GM21360 (cell line): ENCODE results near the gene MAMSTR.

Source experiments
- ATAC-seq: cut with Tn5 transposase; IDR thresholded peaks from one replicate; pipeline ENCODE4 v1.9.1; 2021; ENCODE audit warnings: mild to moderate bottlenecking, moderate library complexity; ENCODE audit not compliant: unreplicated experiment

Gene MAMSTR

GRCh38 chr19:48746738-48747575 is 27.4 kb upstream of the MAMSTR start, which contains the start of gene IZUMO1:
Gene IZUMO1, minus strand, starts transcription at chr19:48746909. Its CDS starts 1,050 bp downstream, at chr19:48745859.
- no peak for ATAC-seq

- ATAC-seq = no peak
Observed at GRCh38 chr19:48746110-48746509, 26.6 kb upstream of the MAMSTR start.

- ATAC-seq = no peak
Observed at GRCh38 chr19:48745208-48745995, 25.9 kb upstream of the MAMSTR start.

GRCh38 chr19:48742096-48742495 is 22.6 kb upstream of the MAMSTR start:
- ATAC-seq = no peak

GRCh38 chr19:48741129-48741999 is 21.8 kb upstream of the MAMSTR start:
- ATAC-seq = no peak

- ATAC-seq = no peak
Observed at GRCh38 chr19:48740164-48740972, 20.8 kb upstream of the MAMSTR start, which contains the start of gene RASIP1. Gene RASIP1, minus strand, starts transcription at chr19:48740610. Its CDS starts 328 bp downstream, at chr19:48740282.

- no peak for ATAC-seq
Observed at GRCh38 chr19:48739404-48740163, 20.1 kb upstream of the MAMSTR start.

GRCh38 chr19:48738557-48739403 is 19.3 kb upstream of the MAMSTR start:
- peak; percentile 74 for ATAC-seq

GRCh38 chr19:48737360-48737998 is 18.0 kb upstream of the MAMSTR start:
- ATAC-seq = no peak

GRCh38 chr19:48735031-48735615 is 15.6 kb upstream of the MAMSTR start:
- ATAC-seq = no peak

GRCh38 chr19:48734625-48735024 is 15.1 kb upstream of the MAMSTR start:
- ATAC-seq = no peak

- ATAC-seq = no peak
Observed at GRCh38 chr19:48731452-48731851, 11.9 kb upstream of the MAMSTR start.

GRCh38 chr19:48728911-48729664 is 9.6 kb upstream of the MAMSTR start:
- ATAC-seq = no peak

GRCh38 chr19:48726556-48726955 is 7.0 kb upstream of the MAMSTR start:
- no peak for ATAC-seq

GRCh38 chr19:48724796-48725753 is 5.5 kb upstream of the MAMSTR start:
- no peak for ATAC-seq
